NCI-H510A treated with DMSO at 0.1 percent for 48 hours (cell line): ENCODE measurements around the gene TLR10.

Source experiments
- DNase-seq: peaks from one replicate; lab custom pipeline; 2025; lab: John Stamatoyannopoulos, UW

The TLR10 gene

DNA sequence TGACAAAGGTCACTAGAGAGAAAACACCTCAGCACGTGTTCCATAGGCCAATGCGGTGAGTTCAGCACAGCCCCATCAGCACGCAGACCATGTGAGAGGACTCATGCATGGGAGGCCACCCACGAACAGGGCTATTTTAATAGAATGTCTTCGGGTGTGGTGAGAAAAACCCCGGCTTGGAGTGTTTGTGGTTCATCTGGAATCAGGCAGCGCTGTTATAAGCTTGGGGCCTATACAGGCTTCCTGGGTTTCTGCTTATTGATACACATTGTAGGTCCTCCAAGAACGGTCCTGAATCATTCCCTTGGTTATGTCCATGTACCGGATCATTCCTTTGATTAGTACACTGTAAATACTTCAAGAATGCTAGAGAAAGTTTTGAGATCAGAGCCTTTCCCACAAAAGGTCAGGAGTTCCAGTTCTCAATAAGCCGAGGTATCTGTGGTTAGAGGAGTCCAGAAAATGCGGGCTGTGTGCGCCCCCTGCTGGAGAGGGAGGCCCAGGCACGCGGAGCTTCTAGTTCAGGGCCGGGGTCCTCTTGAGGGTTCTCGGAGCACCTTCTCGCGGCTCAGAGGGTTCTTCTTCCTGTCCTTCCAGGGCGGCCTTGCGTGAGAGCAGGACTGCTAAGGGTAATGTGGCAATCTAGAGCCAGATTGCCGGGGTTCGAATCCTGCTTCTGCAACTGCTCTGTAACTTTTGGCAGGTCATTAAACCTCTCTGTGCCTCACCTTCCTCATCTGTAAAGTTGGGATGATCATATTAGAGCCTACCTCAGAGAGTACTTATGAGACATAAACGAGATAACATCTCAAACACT lies 51.8 kb downstream of the TLR10 start:
- DNase-seq: peak; percentile 38

- DNase-seq: no peak
These were observed 52.3 kb downstream of the TLR10 start for GRCh38 chr4:38730493-38730829.

DNA sequence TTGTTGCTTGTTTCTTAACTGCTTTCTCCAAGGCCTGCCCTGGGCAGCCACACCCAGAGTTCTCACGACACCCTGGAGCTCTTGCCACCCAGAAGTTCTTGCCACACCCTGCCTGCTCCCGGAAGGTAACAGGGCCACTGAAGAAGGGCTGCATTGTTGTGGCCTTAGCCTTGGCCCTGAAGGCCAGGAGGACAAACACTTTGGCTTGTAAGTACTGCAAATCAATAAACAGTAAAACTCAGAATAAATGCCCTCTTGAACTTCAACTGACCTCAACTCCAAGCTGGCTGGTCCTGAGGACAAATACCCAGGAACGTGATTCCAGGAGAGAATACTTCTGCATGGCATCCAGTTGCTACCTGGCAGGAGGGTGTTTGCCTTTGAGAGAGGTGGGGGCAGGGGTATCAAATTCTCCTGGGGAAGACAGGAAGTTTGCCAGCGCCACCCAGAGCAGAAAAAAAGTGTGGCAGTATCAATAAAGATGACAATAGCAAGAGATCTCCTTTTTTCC lies 54.1 kb downstream of the TLR10 start:
- peak; percentile 88 for DNase-seq

DNA sequence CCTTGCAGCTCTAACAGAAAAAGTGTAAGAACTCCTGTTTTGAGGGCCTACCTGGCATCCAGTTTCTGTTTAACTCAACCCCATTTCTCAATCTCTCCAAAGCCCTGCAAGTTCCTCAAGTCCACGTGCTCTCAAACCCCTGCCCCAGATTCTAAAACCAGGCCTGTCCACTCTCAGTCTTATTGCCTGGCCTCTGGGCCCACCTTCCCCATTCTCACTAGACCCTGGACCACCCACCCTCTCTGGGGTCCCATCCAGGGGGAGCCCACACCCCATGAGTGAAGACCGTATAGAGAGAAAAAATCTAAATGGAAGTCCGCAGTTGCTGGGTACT lies 58.3 kb downstream of the TLR10 start:
- DNase-seq: no peak

GRCh38 chr4:38723726-38724474 lies 58.9 kb downstream of the TLR10 start:
- no peak for DNase-seq

DNA sequence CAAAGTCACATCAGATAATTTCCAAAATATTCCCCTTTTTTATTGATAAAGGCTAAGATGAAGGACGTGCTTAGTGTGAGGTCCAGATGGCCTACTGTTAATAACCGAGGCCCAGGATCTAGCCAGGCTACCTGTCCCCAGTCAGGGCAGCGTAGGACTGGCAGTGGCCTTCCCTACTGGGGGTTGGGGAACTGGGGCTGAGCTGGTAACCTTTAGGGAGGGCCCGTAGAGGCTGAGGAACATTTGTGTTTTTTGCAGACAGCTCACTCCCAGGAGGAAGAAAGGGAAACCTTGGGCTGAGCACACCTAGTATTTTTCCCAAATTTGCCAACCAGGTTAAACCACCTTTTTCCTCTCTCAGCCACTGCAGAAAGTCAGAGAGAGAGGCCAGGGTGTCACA lies 59.7 kb downstream of the TLR10 start:
- DNase-seq: no peak
